Measurements from ENCODE around the gene RPF1.
"Not testable (repeated sequence)": the region's sequence is repeated elsewhere in the genome, so short reads cannot be mapped to it uniquely, and the experiment has no call there.

Gene RPF1, protein sequence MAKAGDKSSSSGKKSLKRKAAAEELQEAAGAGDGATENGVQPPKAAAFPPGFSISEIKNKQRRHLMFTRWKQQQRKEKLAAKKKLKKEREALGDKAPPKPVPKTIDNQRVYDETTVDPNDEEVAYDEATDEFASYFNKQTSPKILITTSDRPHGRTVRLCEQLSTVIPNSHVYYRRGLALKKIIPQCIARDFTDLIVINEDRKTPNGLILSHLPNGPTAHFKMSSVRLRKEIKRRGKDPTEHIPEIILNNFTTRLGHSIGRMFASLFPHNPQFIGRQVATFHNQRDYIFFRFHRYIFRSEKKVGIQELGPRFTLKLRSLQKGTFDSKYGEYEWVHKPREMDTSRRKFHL

DNA sequence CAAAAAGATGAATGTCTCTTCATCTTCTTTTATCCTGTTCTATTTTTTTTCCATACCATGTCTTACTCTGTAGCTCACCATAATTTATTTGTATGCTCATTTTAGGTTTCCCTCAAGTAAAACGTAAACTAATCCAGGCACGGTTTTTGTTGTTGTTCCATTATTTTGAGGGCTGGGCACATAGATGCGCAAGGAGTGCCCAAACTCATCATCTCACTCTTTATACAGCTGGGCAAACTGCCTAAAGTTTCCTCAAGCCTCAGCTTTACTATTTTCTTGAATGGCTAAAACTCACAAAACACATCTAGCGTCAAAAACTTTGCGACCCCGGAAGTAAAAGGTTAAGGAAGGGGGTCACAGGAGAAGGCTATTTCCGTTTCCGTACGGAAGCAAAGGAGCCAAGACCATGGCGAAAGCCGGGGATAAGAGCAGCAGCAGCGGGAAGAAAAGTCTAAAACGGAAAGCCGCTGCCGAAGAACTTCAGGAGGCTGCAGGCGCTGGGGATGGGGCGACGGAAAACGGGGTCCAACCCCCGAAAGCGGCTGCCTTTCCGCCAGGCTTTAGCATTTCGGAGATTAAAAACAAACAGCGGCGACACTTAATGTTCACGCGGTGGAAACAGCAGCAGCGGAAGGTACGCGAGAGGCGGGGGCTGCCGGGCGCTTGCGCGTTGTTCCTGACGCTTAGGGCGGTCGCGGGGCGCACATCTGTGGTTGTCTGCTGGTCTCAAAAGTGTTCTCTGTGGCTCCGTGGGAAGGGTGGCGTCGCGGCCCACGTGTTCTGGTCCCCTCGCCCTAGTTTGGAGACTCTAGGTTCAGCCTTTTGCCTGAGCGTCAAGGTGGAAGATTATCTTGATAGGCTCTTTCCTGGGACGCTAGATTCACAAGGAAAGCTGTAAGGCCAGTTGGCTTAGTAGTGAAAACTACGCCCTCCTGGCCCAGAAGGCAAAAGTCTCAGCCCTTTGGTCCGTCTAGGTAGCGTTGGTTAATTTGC lies at the start of gene RPF1:
TSS of gene RPF1 (plus strand) at position 391 of the 993 bp plus-strand sequence. CDS start at position 407, 16 bp downstream.
- DNase-seq (ENCODE audit: low read depth), result peak; percentile 60

DNA sequence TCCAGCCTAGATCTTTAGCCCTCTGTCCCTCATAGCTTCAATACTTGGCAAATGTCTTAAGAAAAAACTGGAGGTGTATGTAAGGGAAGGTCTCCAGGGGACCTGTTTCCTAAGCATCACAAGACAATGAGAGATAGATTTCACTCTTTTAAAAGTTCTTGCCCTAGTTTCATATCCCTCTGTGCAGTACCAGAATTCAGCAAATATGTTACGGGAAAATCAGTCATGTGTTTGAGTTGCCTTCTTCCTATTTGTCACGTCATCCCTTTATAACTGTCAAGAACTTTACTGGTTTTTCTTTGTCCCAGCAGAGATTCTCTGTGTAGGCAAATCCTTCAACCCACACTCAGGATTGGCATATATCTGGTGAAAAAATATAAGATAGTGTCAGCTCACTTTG lies 48.5 kb upstream of the RPF1 start:
- no peak for DNase-seq (ENCODE audit: low read depth)

DNA sequence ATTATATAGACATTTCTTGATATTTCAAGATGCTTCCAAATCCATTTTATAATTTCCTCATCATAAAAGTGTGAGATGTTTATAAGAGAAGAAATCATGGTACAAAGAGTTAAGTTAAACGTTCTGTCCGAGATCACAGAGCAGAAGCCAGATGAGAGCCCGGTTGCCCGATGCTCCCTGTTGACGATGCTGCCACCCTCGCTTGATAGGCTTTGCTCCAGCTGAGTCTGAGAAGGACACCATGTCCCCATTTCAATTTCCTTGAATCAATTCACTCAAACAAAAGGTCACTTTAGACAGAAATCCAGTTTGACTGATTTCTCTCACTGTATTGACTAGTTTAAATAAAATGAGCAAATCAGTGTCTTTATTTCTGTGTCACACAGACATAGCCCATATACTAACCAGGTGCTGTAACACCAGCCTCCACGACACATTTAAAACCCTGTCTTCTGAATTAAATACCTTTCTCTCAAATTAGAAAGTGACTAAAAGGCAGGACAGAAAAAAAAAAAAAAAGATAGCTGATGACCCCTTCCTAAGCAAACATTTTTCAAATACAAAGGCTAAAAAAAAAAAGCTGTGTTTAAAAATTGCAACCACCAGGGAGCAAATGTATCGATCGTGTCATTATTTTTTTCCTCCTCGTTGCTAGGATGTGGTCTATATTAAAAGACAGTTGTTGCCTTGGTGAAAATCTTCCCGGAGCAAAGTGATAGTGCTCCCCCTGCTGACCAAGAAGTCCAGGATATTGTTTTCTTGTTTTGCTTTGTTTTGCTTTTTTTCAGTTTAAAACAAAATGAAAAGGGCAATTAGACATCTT lies 45.6 kb upstream of the RPF1 start:
- DNase-seq (ENCODE audit: low read depth), result peak; percentile 32

DNA sequence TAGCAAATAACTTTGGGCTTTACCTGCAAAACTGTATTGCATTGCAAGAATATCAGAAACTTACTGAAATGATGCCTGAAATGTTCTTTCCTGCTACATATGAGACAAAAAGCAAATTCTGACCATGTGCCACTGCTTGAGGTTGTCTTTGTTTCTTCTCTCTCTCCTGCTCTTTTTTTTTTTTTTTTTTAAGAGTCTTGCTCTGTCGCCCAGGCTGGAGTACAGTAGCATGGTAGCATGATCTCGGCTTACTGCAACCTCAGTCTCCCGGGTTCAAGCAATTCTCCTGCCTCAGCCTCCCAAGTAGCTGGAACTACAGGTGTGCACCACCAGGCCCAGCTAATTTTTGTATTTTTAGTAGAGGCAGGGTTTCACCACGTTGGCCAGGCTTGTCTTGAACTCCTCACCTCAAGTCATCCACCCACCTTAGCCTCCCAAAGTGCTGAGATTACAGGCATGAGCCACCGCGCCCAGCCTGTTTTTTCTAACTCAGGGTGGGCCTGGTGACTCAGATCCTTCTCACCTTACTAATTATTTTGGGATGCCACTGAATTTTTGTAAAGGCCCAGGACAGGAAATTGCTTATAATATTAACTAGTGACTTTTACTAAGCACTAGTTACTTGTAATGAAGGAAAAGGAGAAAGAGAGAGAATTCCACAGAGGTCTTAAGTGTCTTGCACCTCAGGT lies 44.8 kb upstream of the RPF1 start:
- DNase-seq (ENCODE audit: low read depth), result no peak

DNA sequence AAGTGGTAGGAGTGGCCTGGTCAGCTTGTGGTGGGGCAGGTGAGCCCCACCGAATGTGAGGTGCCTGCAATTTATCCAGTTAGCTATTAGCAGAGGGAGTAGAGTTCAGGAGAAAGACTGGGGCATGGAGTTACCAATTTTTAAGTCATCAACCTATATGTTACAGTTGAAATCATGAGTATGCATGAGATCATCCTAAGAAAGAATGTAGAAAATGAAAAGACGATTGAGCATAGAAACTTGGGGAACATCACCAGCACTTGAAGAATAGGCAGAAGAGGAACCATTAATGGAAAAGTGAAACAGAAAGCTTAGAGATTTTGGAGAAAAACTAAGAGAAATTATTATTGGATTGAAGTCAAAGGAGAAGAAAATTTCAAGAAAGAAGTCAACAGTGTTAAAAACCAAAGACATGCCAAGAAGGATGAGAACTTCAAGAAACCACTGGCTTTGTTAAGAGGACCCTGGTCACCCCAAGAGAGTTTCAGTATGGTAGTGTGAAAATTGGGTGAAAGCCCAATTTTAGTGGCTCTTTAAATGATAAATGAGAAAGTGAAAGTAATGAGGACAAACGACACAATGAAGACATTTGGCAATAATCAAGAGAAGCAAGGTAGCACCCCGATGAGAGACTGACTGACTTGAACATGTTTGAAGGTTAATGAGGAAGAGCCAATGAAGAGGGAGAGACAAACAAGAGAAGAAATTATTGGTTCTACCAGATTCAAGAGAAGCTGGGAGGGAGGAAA lies 44.1 kb upstream of the RPF1 start:
- DNase-seq (ENCODE audit: low read depth), result no peak

DNA sequence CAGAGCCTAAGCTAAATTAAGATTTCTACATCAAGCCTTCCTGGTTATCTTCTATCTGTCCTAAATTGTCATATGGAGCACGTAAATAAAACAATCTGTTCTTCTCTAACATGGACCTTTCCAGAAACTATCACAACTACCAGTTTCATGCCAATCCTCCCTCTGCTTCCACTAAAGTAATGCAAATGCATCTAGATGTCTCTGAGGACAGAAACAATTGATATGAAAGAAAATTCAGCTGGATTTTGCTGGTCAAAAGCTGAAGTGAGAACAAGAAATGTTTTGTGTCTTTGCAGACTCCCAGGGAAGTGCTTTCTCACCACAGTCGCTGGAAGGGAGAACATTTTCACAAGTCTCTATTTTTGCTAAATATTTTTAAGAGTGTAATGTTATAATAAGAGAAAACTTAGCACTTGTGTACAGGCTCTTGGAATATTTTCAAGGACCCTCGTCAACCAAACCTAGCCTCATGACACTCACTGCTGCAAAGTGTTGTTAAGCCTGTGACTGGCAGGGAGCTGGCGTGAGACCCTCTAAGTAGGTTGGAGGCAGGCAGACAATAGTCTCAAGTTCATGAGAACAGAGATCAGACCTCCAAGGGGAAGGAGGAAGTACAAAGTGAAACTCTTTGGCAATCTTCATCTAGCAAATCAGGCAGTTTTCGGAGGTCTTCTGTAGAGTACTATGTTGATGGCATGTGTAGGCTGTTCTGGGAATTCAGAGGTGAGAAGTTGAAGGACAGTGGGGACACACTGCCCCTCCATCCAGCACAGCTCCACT lies 42.0 kb upstream of the RPF1 start:
- DNase-seq (ENCODE audit: low read depth), result no peak

DNA sequence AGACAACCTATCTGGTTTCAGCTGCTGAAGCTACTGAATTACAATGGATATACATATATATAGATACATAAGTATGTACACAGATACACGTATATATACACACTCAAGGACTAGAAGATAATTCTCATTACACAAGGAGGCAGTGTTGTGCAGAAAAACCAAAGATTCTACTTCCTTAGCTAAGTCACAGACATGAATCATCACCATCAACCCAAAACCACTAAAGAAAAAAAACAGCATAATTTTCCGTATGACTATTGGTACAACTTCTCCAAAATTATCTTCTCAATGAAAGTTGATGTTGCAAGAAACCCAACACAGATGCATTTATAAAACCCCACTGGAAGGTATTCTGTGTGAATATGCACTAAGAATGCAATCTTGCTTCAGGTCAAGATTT lies 36.8 kb upstream of the RPF1 start:
- DNase-seq (ENCODE audit: low read depth), result no peak

DNA sequence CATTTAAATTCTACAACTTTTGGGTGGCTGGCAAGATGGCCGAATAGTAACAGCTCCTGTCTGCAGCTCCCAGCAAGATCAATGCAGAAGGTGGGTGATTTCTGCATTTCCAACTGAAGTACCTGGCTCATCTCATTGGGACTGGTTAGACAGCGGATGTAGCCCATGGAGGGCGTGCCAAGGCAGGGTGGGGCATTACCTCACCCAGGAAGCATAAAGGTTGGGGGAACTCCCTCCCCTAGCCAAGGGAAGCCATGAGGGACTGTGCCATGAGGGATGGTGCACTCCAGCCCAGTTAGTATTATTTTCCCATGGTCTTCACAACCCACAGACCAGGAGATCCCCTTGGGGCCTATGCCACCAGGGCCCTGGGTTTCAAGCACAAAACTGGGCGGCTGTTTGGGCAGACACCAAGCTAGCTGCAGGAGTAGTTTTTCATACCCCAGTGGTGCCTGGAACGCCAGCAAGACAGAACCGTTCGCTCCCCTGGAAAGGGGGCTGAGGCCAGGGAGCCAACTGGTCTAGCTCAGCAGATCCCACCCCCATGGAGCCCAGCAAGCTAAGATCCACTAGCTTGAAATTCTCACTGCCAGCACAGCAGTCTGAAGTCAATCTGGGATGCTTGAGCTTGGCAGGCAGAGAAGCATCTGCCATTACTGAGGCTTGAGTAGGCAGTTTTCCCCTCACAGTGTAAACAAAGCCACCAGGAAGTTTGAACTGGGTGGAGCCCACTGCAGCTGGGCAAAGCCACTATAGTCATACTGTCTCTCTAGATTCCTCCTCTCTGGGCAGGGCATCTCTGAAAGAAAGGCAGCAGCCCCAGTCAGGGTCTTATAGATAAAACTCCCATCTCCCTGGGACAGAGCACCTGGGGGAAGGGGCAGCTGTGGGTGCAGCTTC lies 36.1 kb upstream of the RPF1 start:
- peak; percentile 19 for DNase-seq (ENCODE audit: low read depth)

DNA sequence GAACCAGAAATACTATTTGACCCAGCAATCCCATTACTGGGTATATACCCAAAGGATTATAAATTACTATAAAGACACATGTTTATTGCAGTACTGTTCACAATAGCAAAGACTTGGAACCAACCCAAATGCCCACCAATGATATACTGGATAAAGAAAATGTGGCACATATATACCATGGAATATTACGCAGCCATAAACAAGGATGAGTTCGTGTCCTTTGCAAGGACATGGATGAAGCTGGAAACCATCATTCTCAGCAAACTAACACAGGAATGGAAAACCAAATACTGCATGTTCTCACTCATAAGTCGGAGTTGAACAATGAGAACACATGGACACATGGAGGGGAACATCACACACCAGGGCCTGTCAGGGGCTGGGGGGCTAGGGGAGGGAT lies 30.4 kb upstream of the RPF1 start:
- DNase-seq (ENCODE audit: low read depth), result not testable (repeated sequence)

DNA sequence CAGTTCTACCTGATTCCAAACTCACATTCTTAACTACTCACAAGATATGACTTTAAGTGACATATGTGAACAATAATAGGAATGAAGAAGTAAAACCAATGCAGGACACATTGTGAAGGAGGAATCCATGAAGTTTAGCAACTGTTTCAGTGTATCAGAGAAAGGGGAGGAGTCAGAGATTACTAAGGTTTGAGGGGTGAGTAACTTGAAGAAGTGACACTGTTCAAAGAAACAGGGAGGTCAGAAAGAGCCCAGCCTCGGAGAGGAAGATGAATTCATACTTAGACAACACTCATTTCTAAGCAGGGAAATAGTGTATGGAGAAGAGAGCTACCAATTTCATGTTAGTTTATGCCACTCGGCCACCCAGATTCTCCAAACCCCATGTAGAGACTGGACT lies 28.2 kb upstream of the RPF1 start:
- no peak for DNase-seq (ENCODE audit: low read depth)

DNA sequence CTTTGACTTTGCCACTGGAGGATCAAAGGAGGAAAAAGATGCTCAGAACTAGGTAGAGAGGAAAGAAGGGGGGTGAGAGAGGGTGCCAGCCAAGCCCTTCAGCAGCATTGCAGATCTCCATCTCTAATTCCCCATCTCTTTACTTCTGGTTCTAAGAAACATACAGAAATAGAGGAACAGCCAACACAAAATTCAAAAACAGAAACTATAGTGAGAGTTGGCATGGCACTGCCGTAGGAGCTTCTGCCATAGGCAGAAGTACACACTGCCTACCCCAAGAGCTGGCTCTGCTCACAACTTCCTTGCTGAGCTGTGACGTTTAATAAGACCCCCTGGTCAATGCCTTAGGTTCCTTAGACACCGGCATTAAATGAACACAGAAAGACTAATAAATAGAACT lies 26.6 kb upstream of the RPF1 start:
- no peak for DNase-seq (ENCODE audit: low read depth)

DNA sequence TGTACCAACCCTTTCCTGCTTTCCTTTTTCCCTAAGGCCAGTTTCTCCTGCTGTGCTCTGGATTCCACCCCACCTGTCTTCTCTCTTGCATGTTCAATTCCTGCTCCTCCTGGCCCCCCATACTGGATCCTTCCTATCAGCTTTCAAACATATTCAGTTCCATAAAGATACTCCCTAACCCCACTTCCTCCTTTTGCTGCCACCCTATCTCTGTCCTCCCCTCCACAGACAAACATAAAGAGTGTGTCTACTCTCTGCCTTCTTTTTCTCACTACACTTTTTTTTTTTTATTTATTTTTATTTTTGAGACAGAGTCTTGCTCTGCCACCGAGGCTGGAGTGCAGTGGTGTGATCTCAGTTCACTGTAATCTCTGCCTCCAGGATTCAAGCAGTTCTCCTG lies 16.9 kb upstream of the RPF1 start:
- DNase-seq (ENCODE audit: low read depth), result no peak

DNA sequence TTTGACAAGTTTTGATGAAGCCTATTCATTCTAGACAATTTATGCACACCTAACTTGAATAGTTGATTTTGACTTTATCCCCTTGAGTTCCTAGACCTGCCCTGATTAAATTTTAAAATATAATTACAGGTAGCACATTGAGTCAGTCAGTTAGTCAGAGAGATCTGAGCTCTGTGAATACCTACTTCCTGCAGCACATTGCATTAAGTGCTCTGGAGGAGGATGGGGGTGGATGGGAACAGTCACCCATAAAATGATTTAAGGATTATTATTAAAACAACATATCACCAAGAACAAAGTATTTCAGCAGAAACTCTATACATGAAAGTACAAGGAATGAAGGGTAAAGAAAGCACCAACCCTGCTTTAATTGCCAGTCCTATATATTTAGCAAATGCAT lies 11.8 kb upstream of the RPF1 start:
- no peak for DNase-seq (ENCODE audit: low read depth)

DNA sequence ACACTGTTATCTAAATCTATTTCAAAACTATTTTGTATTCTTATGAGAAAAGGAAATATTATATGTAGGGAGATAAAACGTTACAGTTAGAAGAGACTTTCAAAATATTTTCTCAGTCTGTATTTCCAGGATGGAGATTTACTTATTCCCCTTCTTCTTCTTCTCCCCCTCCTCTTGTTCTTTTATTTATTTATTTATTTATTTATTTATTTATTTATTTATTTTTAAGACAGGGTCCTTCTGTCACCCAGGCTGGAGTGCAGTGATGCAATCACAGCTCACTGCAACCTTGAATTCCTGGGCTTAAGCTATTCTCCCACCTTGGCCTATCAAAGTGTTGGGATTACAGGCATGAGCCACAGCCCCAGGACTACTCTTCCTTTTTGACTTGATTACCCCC lies 2.8 kb upstream of the RPF1 start:
- no peak for DNase-seq (ENCODE audit: low read depth)

DNA sequence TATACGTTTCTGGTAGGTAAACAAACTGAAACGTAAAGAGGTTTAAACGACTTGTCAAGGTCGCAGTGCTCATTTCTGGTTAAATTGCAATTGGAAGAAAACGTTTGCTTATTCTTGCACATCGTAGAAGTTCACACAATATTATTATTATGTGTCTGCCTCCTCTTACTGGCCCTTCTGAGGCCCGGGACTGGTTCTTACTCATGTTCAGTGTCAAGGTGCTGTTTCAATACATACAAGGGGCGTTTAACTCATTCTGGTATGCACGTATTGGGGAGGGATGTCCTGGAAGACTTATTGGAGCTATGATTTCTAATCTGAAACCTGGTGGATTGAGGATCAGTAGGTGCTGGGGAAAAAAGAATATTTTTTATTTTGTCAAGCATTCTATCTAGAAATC lies 932 bp downstream of the RPF1 start:
- DNase-seq (ENCODE audit: low read depth), result no peak

DNA sequence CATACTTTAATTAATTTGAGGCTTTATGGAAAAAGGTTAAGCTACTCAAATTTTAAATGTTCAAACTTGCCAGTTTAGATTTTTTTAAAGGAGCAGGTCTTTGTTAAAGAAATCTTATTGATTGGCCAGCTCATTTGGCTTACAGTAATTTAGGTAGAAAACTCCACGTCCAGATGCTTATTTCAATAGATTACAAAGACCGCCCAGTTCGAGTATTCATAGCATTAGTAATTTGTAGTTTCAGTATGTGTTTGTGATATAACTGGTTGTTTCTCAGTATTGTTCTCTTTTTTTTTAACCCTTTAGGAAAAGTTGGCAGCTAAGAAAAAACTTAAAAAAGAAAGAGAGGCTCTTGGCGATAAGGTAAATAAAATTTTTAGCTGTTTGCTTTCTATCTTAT lies 1.6 kb downstream of the RPF1 start:
- no peak for DNase-seq (ENCODE audit: low read depth)

DNA sequence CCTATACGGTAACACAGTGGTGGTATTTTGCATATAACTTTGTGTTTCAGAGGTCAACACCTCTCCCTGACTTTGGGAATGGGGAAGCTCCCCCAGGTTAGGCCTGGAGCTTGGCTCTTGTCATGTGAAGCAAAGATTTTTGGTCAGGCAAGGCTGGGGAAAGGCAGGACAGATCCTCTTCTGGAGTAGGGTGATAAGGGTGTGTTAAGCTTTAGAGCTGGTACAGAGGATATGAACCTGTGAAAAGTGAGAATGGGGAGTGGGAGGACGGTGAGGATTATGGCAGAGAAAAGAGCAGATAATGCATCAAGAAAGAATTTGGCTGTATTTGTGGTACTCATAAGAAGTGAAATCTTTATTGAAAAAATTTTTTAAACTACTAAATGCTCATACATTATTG lies 2.3 kb downstream of the RPF1 start:
- DNase-seq (ENCODE audit: low read depth), result no peak

DNA sequence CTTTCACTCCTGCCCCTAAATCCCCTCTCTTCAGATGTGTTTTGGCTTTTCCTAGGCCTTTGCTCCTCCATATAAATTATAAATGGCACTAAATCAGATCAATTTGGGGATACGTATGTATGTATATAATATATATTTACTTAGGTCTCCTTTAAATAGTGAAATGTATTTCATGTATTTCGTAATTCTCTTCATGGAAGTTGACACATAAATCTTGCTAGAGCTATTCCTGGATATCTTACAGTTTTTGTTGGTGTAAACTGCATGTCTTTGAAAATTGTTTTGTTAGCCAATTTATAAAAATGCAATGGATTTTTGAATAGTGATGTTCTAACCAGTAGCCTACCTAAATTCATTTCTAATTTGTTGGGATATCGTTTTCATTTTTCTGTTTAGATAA lies 9.0 kb downstream of the RPF1 start:
- no peak for DNase-seq (ENCODE audit: low read depth)

DNA sequence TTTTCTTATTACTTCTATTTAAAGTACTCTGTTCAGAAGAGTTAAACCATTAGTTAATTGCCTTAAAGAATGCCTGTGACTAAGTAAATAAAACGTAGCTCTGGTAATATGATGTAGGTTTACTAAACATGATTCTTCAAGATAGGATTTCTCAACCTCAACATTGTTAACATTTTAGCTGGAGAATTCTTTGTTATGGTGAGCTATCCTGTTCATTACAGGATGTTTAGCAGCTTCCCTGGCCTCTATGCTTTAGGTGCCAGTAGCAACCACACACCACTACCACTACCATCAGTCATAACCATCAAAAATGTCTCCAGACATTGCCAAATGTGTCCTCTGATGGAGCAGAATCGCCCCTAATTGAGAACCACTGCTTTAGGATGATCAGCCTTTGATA lies 10.7 kb downstream of the RPF1 start:
- DNase-seq (ENCODE audit: low read depth), result no peak

Data from activated T-helper 1 cell treated with Interleukin-2 at 50 U/mL for 16 hours (primary cell).